ENCODE measurements around the gene EPB41L2.
"Not testable (repeated sequence)": the region's sequence is repeated elsewhere in the genome, so short reads cannot be mapped to it uniquely, and the experiment has no call there.

EPB41L2 gene

DNA sequence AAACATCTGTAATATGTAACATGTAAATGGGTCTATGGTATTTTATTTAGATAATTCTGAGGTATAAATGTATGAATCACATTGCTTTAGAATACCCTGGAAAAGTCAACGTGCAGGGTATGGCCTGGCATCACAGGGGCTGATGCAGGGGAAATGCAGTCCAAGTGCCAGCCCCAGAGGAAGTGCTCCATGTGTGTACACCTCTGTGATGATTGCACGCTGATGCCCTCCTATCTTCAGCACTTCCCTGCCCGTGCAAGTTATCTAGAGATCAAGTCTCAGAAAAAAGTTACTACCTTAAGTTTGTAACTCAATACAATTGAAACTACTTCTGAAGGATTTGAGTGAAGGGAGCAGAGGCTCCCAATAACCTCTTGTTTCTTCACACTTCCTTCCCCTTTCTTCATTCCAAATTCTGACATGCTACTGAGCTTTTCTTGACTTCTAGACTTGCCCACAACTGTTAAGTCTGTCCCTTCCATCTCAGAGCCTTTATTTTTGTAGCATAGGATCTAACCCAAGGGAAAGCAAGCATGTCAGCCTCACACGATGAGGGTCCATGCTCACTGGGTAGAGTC, 233.6 kb downstream of the EPB41L2 start:
- DNase-seq = no peak

DNA sequence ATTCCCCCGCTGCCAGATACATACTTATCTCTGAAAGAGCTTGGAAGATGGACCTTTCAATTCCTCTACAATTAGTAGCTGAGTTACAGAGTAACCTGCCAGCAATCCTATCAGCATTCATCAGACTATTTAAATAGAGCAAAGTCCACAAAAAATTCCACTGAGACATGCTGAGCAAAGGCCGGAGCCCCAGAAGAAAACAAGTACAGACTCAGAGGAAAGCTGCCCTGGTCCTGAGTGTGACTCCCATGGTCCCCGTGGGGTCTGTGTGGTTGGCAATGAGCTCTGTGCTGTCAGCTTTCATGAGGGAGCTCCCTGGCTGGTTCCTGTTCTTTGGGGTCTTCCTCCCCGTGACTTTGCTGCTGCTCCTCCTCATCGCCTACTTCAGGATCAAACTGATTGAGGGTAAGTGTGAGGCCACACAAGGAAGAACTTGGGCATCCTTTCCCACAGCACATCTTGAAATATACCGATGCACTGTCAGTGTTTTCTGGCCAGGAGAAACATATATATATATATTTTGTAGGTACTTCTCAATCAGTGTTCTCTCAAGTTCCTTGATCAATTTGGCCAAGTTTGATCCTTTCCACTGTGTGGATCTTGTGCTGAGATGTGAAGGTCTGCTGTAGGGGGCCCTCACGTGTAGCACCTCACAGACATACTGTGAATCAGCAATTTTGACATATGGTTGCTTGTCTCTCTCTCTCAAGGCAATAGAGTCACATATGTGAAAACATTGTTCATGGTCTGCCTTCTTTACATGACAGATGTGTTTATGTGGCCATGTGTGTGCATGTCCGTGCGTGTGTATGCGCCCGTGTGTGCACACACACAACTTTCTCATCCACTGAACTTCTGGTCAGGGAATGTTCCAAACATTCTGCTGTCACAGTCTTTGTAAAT, 235.5 kb downstream of the EPB41L2 start, which contains the start of gene SMLR1:
SMLR1 (plus strand) TSS at position 160 of the 903 bp plus-strand sequence; CDS start at position 168, 8 bp downstream.
- no peak for DNase-seq

DNA sequence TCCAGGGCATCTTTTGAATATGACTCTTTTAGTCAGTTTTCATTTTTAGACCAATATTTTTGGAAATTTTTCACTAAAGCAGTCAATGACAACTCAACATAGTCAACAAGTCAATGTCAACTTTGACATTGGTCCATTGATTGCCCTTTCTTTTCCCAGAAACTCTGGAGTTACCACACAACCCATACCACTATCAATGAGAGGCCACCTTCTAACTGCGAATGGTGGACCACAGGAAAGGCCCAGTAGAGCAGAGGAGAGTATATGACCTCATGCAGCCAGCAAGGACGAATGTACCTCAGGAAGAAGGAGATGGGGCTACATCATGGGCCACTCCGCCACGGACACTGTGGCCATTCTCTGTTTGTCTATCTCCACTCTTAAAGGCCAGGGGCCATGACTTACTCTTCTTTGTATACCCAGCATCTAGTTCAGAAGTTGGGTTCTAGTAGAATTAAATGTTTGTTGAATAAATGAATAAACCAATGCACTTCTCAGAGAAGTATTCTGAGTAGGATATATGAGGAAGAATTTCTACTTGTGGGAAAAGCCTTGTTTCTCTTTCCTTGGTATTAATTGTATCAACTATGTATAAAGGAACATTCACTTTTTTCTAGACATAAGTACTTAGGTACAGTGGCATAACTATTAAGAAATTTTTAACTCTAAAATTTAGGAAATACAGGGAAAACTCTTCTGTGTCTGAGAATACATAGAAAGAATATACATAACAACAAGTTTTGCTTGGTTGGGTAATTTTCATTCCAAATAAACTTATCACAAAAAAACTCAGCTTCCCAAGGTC, 236.4 kb downstream of the EPB41L2 start:
- no peak for DNase-seq

DNA sequence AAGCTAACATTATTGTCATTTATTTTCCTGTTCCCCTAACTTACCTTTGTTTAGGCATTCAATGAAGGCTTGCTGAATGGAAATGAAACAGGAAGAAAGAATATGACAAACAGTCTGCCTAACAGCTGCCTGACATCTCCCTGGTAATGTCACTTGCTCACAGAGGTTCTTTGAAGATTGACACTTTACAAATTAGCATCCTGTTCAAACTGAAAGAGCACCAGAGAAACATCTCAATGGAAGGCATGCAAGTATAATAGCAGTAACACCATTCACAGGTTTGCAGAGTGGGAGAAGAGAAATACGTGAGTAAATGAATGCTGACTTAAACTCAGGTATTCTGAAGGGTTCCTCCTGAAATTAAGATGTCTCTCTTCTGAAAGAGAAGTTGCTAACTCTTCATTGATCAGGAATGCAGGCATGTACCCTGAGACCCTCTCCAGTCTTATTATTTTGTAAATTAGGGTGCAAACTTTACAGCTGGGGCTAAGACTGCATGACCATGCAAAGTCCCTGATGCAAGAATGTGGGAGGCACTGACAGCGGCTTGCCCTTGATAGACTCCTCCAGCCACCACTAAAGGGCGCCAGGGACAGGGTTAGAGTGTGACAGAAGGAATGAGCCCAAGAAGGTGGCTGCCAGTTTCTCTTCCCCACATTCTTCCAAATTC, 237.1 kb downstream of the EPB41L2 start:
- no peak for DNase-seq

DNA sequence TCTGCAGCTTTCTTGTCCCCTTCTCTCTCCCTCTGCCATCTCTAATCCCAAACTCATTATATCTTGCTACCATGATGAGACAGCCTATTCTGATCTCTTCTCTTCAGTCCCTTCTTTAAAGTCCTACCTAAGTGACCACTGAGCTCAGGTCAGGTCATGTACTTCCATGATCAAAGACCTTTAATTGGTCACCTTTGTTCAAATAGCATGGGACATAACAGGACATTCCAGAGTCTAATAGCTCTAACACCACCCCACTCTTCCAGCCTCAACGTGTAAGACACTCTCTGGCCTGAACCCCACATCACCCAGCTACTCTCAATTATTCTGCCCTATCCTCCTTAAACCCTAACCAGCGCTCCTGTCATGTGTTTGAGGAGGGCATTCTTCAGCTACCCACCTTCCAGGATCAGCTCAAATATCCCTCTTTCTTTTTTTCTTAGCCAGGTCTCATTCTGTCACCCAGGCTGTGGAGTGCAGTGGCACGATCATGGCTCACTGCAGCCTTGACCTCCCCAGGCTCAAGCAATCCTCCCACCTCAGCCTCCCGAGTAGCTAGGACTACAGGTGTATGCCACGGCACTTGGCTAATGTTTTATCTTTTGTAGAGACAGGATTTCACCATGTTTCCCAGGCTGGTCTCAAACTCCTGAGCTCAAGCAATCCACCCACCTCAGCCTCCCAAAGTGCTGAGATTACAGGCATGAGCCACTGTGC, 237.9 kb downstream of the EPB41L2 start:
- DNase-seq = no peak

DNA sequence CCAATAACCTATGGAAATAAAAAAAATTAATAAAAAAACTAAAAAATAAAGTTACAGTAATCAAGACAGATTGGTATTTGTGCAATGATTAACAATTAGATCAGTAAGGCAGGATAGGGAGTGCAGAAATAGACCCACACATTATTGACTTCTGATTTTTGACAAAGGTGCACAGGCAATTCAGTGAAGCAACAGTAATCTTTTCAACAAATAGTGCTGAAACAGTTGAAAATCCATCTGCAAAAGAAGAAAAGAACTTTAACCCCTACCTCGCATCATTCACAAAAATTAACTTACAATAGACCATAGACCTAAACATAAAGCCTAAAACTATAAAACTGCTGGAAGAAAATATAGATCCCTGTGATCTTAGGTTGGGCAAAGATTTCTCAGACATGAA, 240.3 kb downstream of the EPB41L2 start:
- no peak for DNase-seq

DNA sequence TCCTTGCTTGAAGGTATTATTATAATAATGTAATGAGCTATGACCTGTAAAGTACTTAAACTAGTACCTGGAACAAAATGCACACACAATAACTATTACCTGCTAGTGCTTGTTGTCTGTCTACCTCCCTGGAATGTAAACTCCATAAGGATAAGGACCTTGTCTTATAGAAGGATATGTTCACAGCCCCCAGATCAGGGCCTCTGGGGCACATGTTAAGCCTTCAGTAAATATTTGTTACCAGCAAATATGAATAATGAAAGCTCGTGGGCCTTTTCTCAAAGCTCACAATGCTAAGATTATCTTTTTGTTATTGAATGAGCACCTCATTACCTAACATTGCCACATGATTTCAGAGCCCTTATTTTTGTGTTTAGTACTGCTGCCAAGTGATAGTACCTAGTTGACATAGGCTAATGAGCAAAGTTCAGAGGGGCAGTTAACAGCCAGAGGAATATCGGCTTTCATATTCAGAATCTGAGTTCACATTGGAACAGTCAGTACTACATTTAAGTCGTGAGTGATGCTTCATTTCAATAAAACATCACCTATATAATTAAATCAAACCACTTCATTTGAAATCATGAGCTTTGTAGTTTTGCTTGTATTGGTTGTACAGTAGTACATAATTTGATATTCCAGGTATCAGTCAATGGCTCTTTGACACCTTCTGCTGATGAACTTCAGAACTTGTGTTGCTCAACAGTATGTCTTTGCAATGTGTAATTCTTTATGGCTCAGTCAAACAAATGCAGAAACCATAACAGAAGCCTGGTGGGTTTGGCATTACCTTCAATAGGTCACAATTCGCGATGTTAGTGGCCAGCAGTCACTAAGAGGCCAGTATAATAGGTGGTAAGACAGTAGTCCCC, 247.6 kb downstream of the EPB41L2 start:
- DNase-seq = no peak

DNA sequence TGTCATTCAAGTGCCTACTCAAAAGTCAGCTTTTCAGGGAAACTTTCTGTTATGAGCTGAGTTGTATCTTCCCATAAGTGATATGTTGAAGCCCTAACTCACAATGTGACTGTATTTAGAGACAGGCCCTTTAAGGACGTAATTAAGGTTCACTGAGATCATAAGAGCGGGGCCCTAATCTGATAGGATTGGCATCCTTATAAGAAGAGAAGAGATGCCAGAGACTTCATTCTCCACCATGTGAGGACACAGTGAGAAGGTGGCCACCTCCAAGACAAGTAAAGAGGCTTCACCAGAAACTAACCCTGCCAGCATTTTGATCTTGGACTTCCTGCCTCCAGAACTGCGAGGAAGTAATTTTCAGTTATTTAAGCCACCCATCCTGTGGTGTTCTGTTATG, 248.5 kb downstream of the EPB41L2 start:
- no peak for DNase-seq

DNA sequence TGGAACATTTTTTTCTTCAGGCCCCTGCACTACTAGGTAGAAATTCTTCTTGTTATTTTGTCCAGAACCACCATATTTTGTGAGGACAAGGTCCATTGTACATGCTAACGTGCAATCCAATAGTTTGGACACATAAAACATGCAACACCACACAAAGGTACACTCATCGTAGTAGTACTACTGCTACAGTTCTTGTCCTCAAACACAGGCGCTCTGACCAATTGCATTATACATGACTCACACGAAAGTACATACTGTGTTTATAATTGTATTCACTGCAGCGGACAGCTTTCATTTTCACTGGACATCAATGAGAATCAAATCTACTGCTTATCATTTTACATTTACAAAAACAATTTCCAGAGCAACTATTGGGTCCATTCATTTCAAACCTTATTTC, 251.1 kb downstream of the EPB41L2 start:
- no peak for DNase-seq

DNA sequence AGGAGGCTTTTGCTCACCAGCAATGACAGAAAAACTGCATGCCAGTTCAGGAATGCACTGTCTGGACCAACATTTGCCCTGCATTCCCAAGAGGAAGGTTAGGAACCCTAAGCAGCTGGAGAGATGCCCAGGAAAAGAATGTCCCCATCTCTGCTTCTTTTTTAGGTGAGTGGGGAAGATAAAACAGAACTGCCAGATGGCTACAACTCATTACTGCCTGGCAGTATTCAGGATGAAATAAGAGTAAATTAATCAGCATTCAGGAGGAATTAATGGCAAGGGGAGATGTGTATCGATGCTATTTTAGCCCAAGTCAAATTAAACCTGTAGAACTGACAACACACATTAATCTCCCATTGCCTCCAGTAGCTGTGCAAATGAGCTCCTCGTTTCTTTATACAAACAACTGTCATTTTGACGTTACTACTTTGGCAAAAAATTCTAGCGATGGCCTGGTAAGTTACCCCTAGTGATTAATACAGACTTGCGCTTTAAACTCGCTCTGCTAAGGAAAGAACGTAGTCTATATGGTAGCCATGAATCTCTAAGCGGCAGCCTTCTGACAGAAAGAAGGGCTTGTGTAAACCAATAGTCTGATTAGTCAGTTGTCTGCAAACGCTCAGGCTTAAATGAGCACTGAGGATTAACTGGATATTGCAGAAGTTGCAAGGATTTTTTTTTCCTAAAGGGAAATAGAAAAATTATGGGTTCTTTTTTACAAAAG, 252.6 kb downstream of the EPB41L2 start:
- DNase-seq = no peak

DNA sequence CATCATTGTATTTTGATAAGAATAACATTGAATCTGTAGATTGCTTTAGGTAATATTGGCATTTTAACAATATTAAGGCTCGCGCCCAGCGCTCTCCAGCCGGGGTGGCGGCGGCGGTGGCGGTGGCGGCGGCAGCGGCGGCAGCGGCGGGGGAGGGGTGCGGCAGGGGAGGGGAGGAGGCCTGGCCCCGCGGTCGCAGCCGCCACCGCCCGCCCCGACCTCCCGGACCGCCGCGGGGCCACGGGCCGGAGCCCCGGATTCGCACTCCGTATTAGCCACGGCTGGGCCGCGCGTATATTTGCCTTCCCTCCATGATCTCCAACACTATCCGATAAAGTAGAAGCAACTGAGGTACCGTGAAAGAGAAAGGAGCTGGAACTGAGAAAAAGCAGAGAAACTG, 261.7 kb downstream of the EPB41L2 start:
- DNase-seq = not testable (repeated sequence)

DNA sequence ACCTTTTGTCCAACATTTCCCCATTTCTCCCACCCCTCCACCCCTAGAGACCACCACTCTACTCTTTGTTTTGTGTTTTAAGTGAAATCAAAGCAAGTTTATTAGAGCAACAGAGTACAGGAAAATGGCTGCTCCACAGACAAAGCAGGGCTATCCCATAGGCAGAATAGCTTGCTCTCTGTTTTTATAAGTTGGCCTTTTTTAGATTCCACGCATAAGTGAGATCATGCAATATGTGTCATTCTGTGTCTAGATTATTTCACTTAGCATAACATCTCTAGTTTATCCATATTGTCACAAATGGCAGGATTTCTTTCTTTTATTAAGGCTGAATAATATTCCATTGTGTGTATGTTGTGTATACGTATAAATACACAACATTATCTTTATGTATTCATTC, 266.0 kb downstream of the EPB41L2 start:
- no peak for DNase-seq

DNA sequence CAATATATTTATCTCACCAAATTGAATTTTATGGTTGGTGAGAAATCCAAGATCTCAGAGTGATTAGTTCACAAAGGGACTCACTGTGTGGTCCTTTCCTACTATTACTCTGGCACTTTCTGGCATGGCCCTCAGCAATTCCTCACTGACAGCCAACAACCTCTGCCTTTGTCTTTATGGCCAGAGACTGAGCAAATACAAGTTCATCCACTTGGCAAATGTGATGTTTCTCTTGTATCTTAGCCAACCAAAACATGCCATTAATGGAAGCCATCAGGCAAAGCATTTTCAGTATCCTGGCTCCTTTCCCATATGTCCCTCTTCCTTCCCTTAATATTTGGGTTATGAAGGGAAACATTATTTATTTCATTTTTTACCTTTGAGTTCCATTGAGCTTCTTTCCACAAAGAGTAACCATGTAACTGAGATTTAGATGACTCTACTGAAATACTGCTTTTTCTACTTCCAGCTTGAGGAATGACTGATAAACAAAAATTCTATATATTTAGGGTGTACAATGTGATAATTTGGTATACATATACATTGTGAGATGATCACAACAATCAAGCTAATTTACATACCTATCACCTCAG, 266.6 kb downstream of the EPB41L2 start:
- DNase-seq = no peak

DNA sequence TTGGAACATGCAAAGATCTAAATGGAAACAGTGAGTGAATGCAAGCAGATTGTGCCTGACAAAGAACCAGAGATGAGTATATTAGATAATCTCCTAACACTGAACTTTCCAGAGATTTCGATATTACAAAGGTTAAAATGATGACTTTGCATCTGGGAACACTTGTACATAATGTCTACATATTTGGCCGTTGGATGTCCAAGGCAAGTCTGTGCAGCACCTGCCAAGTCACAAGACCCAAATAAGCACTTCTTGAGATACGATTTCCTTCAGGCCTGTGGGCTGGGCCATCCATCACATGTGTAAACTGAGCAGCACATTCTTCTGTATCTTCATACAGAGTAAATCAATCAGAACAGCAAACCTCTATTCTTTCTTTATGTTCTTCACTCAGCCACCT, 268.3 kb downstream of the EPB41L2 start:
- no peak for DNase-seq

DNA sequence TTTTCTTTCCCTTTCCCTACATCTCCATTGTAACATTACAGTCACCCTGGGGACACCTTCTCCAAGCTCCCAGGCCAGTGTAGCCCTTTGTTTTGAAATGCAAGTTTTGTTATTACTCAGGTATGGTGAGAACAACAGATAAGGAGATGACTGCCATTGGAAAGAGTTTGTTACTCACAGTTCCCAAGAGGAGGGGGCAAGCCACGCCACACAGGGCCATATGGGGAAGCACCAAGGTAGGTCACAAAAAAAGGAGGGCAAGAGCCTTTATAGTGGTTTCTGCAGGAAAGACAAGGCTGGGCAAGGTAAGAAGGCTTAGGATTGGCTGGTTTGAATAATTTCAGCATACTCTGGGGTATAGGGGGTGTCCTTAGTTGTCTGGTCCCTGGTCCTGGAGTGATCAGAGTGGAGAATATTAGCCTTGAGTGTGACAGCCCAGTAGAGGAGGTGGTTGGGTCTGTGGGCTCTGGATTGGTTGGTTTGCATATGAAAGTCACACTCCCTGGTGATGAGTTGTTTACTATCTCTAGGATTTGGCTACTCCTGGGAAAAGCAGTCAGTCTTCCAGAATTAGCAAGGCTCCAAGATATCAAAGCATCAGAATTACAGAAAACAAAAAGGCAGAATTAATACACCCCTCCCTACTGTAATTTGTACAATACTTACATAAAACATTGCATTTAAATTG, 268.9 kb downstream of the EPB41L2 start:
- no peak for DNase-seq

Data from NCI-H187 treated with DMSO at 0.1 percent for 48 hours (cell line).